ENCODE measurements around the gene DISC1. TPM values are rescaled to one million over a fixed set of nuclear protein-coding genes. Genes with fewer than 3 reads are reported as not detected.

Gene DISC1
- total and polyA plus RNA-seq, 7 experiments from 2014 or later = 7.8 to 33.8 (median 17.1) TPM

- Mint-ChIP-seq H3K4me3 (no peak overlapping the region), H3K9me3 (peaks cover 0 to 5% (median 0%) of the 10 kb centered on the region in 11 donors), H3K27me3 (no peaks in the 10 kb centered on the region), H3K27ac (no peak overlapping the region), H3K36me3 (peaks cover 3 to 42% (median 36%) of the 10 kb centered on the region in 5 donors), H3K4me1 (no peaks in the 10 kb centered on the region)
- no peak for DNase-seq
- H3K27ac ChIP-seq (ENCODE audit: low read depth, low read length) = no peak overlapping the region
- no peaks in the 10 kb centered on the region for H3K27me3 ChIP-seq (ENCODE audit: control insufficient read depth in 2 of 2, insufficient read depth in 2 of 2, low read length in 2 of 2)
- intact Hi-C loops (cut with micrococcal nuclease) = no loop called here
- CTCF ChIA-PET = no interaction called here
- POLR2A ChIA-PET = no interaction called here
- no peaks in the 10 kb centered on the region for H3K36me3 ChIP-seq (ENCODE audit: control insufficient read depth in 2 of 3, insufficient read depth in 3 of 3, low read length in 3 of 3)
- peak; percentile 22 for ATAC-seq
- no peaks in the 10 kb centered on the region for H3K4me1 ChIP-seq (ENCODE audit: control insufficient read depth in 2 of 2, insufficient read depth in 2 of 2, low read length in 2 of 2)
- H3K9me3 ChIP-seq (ENCODE audit: control insufficient read depth in 2 of 3, low read length in 3 of 3) = no peaks in the 10 kb centered on the region
- H3K4me3 ChIP-seq (ENCODE audit: low read length) = no peak overlapping the region
These were observed 411.3 kb downstream of the DISC1 start for GRCh38 chr1:232037774-232038388.

- ATAC-seq = no peak
- POLR2A ChIA-PET = no interaction called here
These were observed 412.4 kb downstream of the DISC1 start for GRCh38 chr1:232038706-232039677.

GRCh38 chr1:232040260-232040659, 413.7 kb downstream of the DISC1 start:
- H3K9me3 ChIP-seq (ENCODE audit: control insufficient read depth in 2 of 3, low read length in 3 of 3) = no peaks in the 10 kb centered on the region
- Mint-ChIP-seq H3K4me1 (no peaks in the 10 kb centered on the region), H3K36me3 (peaks cover 0 to 25% (median 21%) of the 10 kb centered on the region in 5 donors), H3K27ac (no peak overlapping the region), H3K4me3 (no peak overlapping the region), H3K9me3 (peaks cover 0 to 12% (median 0%) of the 10 kb centered on the region in 11 donors), H3K27me3 (no peaks in the 10 kb centered on the region)
- no peak for DNase-seq
- ChIA-PET POLR2A (no interaction called here), CTCF (no interaction called here)
- no peaks in the 10 kb centered on the region for H3K36me3 ChIP-seq (ENCODE audit: control insufficient read depth in 2 of 3, insufficient read depth in 3 of 3, low read length in 3 of 3)
- intact Hi-C loops (cut with micrococcal nuclease) = no loop called here
- H3K4me3 ChIP-seq (ENCODE audit: low read length) = no peak overlapping the region
- H3K27me3 ChIP-seq (ENCODE audit: control insufficient read depth in 2 of 2, insufficient read depth in 2 of 2, low read length in 2 of 2) = no peaks in the 10 kb centered on the region
- ATAC-seq = no peak
- no peaks in the 10 kb centered on the region for H3K4me1 ChIP-seq (ENCODE audit: control insufficient read depth in 2 of 2, insufficient read depth in 2 of 2, low read length in 2 of 2)
- no peak overlapping the region for H3K27ac ChIP-seq (ENCODE audit: low read depth, low read length)

More at GRCh38 chr1:232038706-232039677, 412.4 kb downstream of the DISC1 start:
- Mint-ChIP-seq H3K36me3 (peaks cover 0 to 35% (median 26%) of the 10 kb centered on the region in 5 donors), H3K4me1 (no peaks in the 10 kb centered on the region), H3K9me3 (peaks cover 0 to 10% (median 0%) of the 10 kb centered on the region in 11 donors), H3K27ac (no peak overlapping the region), H3K4me3 (no peak overlapping the region), H3K27me3 (no peaks in the 10 kb centered on the region)
- DNase-seq = no peak
- intact Hi-C loops (cut with micrococcal nuclease) = no loop called here
- no peak overlapping the region for H3K27ac ChIP-seq (ENCODE audit: low read depth, low read length)
- no peaks in the 10 kb centered on the region for H3K4me1 ChIP-seq (ENCODE audit: control insufficient read depth in 2 of 2, insufficient read depth in 2 of 2, low read length in 2 of 2)
- CTCF ChIA-PET = no interaction called here
- no peak overlapping the region for H3K4me3 ChIP-seq (ENCODE audit: low read length)
- H3K9me3 ChIP-seq (ENCODE audit: control insufficient read depth in 2 of 3, low read length in 3 of 3) = no peaks in the 10 kb centered on the region
- H3K36me3 ChIP-seq (ENCODE audit: control insufficient read depth in 2 of 3, insufficient read depth in 3 of 3, low read length in 3 of 3) = no peaks in the 10 kb centered on the region
- H3K27me3 ChIP-seq (ENCODE audit: control insufficient read depth in 2 of 2, insufficient read depth in 2 of 2, low read length in 2 of 2) = no peaks in the 10 kb centered on the region

GRCh38 chr1:232044728-232045127, 418.1 kb downstream of the DISC1 start:
- intact Hi-C loops (cut with micrococcal nuclease) = no loop called here
- Mint-ChIP-seq H3K4me1 (no peaks in the 10 kb centered on the region), H3K9me3 (peaks cover 0 to 12% (median 0%) of the 10 kb centered on the region in 11 donors), H3K27ac (no peak overlapping the region), H3K4me3 (no peak overlapping the region), H3K36me3 (peaks cover 0 to 18% (median 10%) of the 10 kb centered on the region in 5 donors), H3K27me3 (peaks cover 0 to 5% (median 0%) of the 10 kb centered on the region in 5 donors)
- DNase-seq = no peak
- Histone ChIP-seq H3K27me3 (ENCODE audit: control insufficient read depth in 2 of 2, insufficient read depth in 2 of 2, low read length in 2 of 2) (no peaks in the 10 kb centered on the region), H3K9me3 (ENCODE audit: control insufficient read depth in 2 of 3, low read length in 3 of 3) (no peaks in the 10 kb centered on the region), H3K27ac (ENCODE audit: low read depth, low read length) (no peak overlapping the region), H3K4me3 (ENCODE audit: low read length) (no peak overlapping the region), H3K4me1 (ENCODE audit: control insufficient read depth in 2 of 2, insufficient read depth in 2 of 2, low read length in 2 of 2) (no peaks in the 10 kb centered on the region), H3K36me3 (ENCODE audit: control insufficient read depth in 2 of 3, insufficient read depth in 3 of 3, low read length in 3 of 3) (no peaks in the 10 kb centered on the region)
- CTCF ChIA-PET = no interaction called here
- POLR2A ChIA-PET = interaction anchor here (0.7 kb wide), 1 partner anchor 28 kb away, joined by 3 read pairs; no protein-coding TSS in a partner anchor
- ATAC-seq = no peak

GRCh38 chr1:232045139-232045994, 418.8 kb downstream of the DISC1 start:
- peaks cover 0 to 19% (median 13%) of the 10 kb centered on the region in 5 donors for H3K36me3 Mint-ChIP-seq
- Histone ChIP-seq H3K27me3 (ENCODE audit: control insufficient read depth in 2 of 2, insufficient read depth in 2 of 2, low read length in 2 of 2) (no peaks in the 10 kb centered on the region), H3K36me3 (ENCODE audit: control insufficient read depth in 2 of 3, insufficient read depth in 3 of 3, low read length in 3 of 3) (no peaks in the 10 kb centered on the region), H3K9me3 (ENCODE audit: control insufficient read depth in 2 of 3, low read length in 3 of 3) (no peaks in the 10 kb centered on the region), H3K4me3 (ENCODE audit: low read length) (no peak overlapping the region), H3K4me1 (ENCODE audit: control insufficient read depth in 2 of 2, insufficient read depth in 2 of 2, low read length in 2 of 2) (no peaks in the 10 kb centered on the region), H3K27ac (ENCODE audit: low read depth, low read length) (no peak overlapping the region)
- POLR2A ChIA-PET = interaction anchor here (0.7 kb wide), 1 partner anchor 29 kb away, joined by 3 read pairs; no protein-coding TSS in a partner anchor
- peaks cover 0 to 12% (median 0%) of the 10 kb centered on the region in 11 donors for H3K9me3 Mint-ChIP-seq
- peaks cover 0 to 5% (median 0%) of the 10 kb centered on the region in 5 donors for H3K27me3 Mint-ChIP-seq
- ATAC-seq (no peak), DNase-seq (no peak)
- no peaks in the 10 kb centered on the region for H3K4me1 Mint-ChIP-seq
- CTCF ChIA-PET = no interaction called here
- intact Hi-C loops (cut with micrococcal nuclease) = no loop called here
- H3K4me3 Mint-ChIP-seq = no peak overlapping the region
- H3K27ac Mint-ChIP-seq = no peak overlapping the region

- no peaks in the 10 kb centered on the region for H3K9me3 ChIP-seq (ENCODE audit: control insufficient read depth in 2 of 3, low read length in 3 of 3)
- no peaks in the 10 kb centered on the region for H3K4me1 Mint-ChIP-seq
- ChIA-PET CTCF (no interaction called here), POLR2A (no interaction called here)
- H3K27ac Mint-ChIP-seq = peak overlapping the region in 1 of 9 donors; percentile 12
- H3K27me3 Mint-ChIP-seq = peaks cover 0 to 5% (median 0%) of the 10 kb centered on the region in 5 donors
- H3K27me3 ChIP-seq (ENCODE audit: control insufficient read depth in 2 of 2, insufficient read depth in 2 of 2, low read length in 2 of 2) = no peaks in the 10 kb centered on the region
- H3K27ac ChIP-seq (ENCODE audit: low read depth, low read length) = no peak overlapping the region
- no peak for ATAC-seq
- H3K36me3 ChIP-seq (ENCODE audit: control insufficient read depth in 2 of 3, insufficient read depth in 3 of 3, low read length in 3 of 3) = no peaks in the 10 kb centered on the region
- no peaks in the 10 kb centered on the region for H3K4me1 ChIP-seq (ENCODE audit: control insufficient read depth in 2 of 2, insufficient read depth in 2 of 2, low read length in 2 of 2)
- H3K4me3 ChIP-seq (ENCODE audit: low read length) = no peak overlapping the region
- intact Hi-C loops (cut with micrococcal nuclease) = no loop called here
- H3K4me3 Mint-ChIP-seq = no peak overlapping the region
- peaks cover 0 to 30% (median 23%) of the 10 kb centered on the region in 5 donors for H3K36me3 Mint-ChIP-seq
- H3K9me3 Mint-ChIP-seq = peaks cover 0 to 12% (median 0%) of the 10 kb centered on the region in 11 donors
- DNase-seq = no peak
These were observed 420.1 kb downstream of the DISC1 start for GRCh38 chr1:232046451-232047306.
